Activated T-cell treated with anti-CD3 and anti-CD28 coated beads for 4 hours (primary cell): ENCODE measurements around the gene CBLN1.

Experiments
- DNase-seq: peaks from one replicate; pipeline ENCODE4 v3.0.0-alpha.2; 2020

Gene CBLN1

DNA sequence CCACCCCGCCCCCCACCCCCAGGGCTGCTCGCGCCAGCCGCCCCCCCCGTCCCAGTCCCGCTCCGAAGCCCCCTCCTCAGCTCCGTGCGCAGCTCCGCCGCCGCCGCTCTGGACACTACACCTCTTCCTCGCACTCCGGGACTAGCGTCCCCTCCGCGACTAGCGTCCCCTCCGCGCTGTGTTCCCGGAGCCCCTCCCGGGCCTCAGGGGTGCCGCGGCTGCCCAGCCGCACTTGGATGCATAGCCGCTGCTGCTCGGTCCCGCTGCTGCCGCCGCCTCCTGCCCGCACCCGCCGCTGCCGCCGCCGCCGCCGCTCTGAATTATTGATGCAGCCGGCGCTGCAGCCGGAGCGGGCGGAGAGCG is at the start of gene CBLN1:
CBLN1 (minus strand) TSS at position 359 of the 363 bp plus-strand sequence. CDS start 373 bp downstream, outside the sequence.
- no peak for DNase-seq

DNA sequence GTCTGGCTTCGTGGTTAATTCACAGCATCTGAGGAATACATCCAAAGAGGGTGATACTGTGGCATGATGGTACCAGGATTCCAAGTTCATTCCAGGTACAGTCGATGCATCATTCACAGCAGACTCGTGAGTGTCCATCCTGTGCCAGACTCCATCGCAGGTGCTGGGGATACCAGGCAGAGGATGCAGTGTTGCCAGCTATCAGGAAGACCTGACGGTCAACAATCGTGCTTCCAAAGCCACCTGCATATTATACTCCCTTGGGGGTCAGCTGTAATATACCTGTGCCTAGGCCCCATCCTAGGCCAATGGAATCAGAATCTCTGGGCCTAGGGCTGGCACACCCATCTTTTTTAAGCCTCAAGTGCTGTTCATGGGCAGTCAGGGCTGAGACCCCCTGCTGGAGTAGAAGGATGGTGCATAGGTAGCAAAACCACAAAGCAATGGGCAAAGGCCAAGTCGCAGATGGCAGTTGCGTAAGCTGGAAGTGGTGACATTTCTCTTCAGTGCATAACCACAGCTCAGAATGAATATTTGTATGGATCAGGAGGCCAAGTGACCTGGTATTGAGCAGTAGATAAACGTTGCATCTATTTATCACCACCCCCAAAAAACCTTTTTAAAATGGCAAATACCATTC is 49.0 kb upstream of the CBLN1 start:
- DNase-seq = no peak

DNA sequence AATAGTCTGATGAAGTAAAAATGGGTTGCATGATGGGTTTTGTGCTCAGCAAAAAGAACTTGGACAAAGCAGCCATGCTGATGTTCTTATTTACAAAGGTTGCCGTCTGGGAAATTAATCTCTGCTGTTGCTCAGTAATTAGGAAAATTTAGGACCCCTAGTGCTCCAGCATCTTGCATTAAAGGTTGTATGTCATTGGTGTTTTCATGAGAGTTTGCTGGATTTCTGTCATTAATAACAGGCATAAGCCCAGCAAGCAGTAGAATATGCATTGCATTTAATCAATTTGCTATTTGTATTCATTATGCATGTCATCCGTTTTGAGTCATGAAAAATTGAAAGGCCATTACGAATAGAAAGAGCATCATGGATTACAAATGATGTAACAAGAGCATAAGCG is 46.7 kb upstream of the CBLN1 start:
- DNase-seq = no peak

DNA sequence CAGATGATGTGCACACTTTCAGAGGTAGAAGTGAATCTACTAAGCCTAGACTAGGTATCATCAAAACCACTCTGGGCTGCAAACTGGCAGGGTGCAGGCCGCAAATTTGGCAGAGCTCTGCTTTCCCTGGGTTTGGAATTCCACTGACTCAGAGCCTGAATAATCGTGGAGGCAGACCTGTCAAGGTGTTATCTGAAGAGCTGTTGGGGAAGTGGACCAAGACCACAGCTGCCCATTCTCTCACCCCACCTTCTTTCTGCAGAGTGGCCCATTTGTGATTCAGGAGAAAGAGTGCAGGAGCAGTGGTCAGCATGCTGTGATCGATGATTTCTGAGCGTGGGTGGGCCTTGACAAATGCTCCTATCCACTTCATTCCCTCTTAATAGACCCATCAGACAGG is 45.8 kb upstream of the CBLN1 start:
- DNase-seq = no peak

DNA sequence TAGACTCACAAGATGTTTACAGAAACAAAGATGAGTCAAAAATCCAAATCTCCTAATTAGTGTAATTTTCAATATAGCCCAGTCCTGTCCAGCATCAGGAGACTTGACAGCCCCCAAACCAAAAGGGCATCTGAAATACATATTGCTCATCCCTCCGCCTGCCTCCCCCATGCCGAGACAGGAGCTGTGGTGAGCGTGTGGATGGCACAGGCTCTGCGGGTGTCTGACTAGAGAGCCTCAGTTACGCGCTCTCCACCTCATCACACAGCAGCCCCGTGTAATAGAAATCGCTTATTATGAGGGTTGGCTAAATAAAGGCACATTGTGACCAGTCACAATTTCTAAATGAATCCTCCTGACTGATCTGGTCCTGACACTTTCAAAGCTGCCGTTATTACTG is 43.1 kb upstream of the CBLN1 start:
- DNase-seq = no peak

DNA sequence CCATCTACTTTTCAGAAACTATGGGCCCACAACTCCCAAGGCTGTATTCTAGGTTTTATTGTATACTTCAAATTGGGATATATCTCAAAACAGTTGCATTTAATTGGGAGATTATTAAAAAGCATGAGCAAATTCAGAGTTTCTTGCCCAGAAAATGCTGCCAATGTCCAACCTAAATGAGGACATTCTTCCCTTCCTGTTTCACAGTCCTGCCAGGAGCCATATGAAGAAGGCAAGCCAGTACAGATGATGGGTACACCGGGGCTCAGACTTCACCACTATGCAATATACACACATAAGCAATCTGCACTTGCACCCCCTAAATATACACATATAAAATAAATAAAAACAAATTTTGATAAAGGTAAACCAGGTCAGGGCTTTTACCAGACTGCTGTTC is 34.0 kb upstream of the CBLN1 start:
- no peak for DNase-seq

DNA sequence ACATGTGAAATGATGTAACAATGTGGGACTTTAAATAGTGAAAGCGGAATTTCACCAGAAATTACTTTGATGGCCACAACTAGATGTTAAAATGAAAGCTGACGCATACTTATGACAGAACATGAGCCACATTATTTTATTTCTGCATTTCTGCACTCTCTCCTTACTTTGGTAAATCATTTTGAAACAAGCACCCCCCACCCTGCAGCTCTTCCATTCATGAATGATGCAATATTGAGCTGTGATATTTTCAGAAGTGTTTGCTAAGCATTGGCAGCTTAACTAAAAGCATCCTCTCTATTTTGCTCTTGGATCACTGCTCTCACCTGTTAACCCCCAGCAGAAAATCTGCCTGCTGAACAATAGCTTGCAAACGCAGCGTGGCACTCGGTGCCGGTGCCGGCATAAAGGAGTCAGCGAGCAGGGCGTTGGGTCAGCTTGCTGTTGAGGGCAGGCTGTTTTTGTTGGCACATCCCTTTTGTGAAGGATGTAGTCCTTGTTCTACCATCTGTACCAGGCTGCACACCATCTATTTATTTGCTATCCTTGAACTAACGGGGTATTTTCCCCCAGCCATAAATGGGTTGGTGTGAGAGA is 30.8 kb upstream of the CBLN1 start:
- DNase-seq = no peak

DNA sequence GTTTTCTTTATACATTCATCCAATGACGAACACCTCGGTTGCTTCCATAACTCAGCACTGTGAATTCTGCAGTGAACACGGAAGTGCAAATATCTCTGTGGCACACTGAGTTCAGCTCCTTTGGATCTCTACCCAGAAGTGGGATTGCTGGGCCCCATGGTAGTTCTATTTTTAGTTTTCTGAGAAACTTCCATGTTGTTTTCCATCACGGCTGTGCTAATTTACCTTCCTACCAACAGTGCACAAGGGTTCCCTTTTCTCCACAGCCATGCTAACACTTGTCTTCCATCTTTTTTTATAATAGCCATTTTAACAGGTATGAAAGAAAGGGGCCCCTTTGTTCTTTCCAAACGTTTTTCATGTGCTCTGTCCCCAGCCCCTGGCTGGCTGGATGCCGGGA is 30.2 kb upstream of the CBLN1 start:
- DNase-seq = no peak

DNA sequence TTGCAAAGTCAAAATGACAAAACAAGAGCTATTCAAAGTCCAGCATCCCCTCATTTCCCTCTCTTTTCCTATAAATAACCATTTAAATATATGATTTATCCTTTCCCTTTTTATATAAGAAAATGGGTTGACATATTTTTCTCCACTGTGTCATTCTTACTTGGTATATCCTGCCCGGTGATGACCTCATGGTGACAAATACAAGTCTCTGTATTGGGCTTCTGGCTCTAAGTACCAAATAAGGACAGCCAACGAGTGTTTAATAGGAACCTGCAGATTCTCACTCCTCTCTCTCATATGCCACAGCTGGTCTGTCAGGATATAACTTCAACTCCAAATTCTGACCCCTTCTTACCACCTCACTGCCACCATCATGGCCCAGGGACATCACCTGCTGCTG is 25.5 kb upstream of the CBLN1 start:
- no peak for DNase-seq

DNA sequence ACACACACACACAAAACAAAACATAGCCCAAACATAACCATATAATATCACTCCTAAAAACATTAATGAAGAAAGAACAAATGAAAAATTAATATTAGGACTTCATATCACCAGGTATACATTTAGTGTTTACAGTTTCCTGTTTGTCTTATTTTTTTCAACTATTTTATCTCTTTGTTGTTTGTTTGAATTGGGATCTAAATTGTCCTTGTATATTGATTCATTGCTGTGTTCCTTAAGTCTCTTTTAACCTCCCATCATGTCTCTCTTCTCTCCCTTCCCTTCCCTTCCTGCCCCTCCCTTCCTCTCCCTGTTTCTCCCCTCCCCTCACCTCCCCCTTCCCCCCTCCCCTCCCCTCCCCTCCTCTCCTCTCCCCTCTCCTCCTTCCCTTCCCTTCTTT is 23.8 kb upstream of the CBLN1 start:
- no peak for DNase-seq

DNA sequence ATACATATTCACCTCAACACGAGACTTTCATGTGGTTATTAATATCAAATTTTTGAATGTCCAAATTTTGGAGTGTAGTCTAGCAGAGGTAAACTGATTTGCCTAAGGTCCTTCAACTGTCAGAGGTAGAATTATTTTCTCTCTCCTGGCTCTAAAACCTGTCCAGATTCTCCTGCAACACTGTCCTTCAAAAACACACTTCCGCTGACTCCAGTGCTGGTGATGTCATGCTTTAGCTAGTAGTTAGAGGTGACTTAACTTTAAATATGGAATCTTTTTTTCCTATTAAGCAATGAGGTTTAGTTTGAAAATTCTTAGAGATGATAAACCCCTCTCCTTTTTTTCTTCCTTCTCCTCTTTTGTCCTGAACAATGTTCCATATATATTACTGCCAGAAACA is 10.8 kb upstream of the CBLN1 start:
- DNase-seq = no peak

DNA sequence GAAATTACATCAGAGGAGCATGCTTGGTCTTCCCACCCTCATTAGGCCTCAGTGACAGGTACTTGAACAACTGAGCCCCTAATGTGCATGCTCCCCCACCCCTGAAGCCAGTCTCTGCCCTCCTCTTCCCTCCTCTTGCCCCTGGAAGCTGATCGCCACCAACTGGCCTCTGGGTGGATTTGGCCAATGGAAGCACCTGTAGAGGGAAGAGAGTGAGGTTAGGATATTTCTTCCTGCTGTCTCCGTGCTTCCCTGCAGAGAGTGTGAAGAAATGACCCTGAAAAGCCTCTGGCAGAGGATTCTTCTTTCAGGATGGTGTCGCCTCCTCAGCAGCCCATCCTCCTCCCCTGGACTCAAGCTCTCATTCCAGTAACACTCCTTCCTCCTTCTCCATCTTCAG is 5.9 kb upstream of the CBLN1 start:
- DNase-seq = no peak

DNA sequence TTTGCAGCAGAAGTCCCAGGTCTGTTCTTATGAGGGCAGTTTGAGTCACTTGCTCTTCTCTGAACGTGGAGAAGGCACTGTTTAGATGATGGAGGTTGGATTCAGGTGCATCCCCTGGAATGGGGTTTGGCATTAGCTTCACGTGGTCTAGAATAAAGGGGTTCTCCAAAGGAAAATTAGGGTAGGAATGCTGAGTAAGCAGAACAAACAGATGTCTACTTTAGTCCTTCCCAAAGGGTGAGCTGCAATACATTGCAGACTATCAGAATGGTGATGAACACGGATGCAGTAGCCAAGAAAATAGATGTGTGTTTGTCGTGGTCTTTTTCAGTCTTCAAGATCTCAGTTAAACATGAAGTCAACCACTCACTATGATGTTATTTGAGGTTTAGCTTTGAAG is 3.3 kb upstream of the CBLN1 start:
- no peak for DNase-seq

DNA sequence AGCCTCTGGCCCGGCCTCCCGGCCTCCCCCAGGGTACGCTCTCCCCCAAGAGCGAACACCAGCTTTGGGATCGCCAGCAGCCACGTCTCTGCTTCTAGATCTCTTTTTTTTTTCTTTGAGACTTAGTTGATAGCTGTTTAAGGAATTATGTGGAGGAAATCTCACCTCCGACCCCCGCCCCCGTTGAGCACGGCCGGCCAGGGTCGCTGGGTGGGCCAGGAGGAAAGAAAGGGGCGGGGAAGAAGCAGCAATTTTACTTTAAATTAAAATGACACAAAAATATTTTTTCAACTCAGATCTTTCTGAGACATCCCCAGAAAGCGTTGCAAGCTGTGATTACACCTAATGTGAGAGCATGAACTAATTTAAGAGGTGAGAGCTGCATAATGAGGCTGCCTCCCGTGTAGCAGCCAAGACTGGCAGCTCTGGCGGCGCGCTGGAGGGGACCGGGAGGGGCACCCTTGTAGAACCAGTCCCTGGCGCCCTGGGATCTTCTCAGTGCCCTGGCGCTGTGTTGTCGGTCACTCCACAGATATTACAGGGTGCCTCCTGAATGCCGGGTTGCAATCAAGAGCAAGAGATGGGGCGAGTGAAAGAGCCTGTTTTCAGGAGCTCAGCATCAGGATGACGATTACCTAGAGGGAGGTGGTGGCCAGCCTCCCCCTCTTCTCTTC is 1.9 kb upstream of the CBLN1 start:
- DNase-seq = no peak

DNA sequence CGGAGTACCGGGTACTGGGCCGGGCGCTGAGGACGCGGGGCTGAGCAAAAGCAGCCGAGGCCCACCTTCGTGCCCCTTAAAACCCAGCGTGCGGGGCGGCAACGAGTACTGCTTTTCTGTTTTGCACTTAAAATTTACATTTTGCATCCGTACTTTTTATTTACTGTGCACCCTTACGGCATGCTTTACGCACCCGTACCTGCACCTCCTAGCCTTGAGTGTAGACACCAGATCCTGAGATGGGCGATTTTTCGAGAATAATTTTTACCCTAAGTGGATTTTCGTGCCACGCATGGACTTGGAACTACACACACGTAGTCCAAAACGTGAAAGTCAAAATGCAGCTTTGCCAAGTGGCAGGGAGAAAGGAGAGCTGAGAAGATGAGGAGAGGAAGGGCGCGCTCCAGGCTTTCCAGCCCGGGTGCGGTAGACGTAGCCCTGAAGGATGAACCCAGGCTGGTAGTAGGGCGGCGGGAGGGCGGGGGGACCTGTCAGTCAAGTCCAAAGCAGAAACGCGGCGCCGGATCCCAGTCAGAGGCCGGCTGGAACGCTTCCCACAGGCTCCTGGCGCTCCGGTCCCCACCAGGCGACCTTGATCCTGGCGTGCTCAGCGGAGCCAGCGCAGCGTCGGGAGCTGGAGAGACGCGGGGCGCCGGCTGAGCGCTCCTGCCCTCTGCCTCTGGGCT is 1.2 kb upstream of the CBLN1 start:
- DNase-seq = no peak

DNA sequence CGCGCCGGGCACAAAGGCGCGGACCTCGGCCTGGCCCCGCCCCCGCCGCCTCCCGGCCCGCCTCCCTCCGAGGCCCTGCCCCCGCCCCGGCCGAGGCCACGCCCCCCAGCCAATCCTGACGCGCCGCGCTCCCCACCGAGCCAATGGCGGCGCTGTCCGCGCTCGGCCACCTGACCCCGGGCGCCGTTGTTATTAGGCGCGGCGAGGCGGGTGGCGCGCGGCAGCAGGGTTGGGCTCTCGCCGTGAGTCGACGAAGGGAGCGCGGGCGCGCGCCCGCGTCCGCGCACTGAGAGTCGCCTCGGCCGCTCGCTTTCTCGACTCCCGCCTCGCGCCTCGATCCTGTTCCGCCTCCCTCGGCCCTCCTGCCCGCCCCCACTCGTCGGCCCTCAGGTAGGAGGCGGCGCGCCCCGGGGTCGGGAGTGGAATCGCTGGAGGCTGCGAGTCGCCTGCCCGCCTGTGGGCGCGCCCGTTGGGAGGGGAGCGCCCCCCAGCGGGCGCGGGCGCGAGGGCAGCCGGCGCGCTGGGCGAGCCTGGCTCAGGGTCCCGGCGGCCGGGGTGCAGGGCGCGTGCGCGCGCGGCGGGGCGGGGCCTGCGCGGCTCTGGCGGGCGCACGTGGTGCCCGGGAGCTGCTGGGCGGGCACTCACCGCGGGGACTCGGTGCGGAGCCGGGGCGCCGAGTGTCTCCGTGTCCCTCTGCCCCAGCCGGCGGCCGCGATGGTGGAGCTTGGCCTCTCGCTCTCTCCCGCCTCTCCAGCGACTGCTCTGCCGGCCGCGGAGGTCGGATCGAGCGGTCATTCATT is 405 bp upstream of the CBLN1 start:
- DNase-seq = peak; percentile 4

DNA sequence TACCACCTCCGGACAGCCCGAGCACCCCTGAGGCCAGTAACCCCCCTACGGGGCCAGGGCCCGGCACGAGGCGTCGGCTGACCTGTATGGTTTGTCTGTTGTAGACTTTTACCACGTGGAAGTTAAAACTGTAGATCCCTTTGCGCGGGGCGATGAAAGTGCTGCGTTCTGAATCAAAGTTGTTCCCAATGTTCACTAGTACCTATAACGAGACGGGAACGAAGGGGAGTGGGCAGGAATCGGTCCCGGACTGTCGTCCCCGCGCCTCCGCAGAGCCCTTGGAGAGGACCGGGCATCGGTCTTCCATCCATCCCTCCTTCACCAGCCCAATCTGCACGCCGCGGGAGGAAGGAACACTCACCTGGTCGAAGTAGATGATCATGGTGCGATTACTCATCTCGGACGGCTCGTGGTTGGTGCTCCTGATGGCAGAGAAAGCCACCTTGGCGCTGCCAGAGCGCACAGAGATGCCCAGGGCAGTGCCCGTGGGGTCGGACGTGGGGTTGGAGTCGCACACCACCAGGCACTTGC is 732 bp downstream of the CBLN1 start:
- DNase-seq = no peak

DNA sequence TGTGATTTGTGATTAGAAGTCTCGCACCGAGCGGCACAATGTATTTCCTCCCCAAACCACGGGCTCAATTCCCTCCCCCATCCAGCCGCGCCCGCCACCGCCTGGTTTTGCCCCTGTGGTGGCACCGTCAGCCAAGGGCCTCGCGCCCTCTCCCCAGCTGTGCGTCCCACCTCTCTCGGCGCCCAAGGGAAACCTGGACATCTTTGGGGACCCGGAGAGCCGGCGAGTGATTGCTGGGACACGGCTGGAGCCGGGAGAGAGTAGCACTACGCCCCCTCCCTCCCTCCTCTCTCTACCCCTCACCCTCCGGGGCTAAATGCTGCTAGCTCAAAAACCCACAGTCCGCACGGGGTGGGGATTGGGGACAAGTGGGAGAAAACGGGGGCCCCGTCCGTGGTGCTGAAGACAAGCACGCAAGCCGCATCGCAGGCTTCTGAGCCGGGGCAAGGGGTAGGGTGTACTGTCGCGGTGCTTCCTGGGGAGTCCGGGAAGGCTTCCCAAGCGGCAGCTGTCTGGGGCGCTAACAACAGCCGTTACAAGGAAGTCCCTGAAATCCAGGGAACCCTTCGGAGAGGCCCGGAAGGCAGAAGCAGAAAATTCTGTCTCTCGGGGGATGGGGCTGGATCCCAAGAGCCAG is 1.4 kb downstream of the CBLN1 start:
- no peak for DNase-seq

DNA sequence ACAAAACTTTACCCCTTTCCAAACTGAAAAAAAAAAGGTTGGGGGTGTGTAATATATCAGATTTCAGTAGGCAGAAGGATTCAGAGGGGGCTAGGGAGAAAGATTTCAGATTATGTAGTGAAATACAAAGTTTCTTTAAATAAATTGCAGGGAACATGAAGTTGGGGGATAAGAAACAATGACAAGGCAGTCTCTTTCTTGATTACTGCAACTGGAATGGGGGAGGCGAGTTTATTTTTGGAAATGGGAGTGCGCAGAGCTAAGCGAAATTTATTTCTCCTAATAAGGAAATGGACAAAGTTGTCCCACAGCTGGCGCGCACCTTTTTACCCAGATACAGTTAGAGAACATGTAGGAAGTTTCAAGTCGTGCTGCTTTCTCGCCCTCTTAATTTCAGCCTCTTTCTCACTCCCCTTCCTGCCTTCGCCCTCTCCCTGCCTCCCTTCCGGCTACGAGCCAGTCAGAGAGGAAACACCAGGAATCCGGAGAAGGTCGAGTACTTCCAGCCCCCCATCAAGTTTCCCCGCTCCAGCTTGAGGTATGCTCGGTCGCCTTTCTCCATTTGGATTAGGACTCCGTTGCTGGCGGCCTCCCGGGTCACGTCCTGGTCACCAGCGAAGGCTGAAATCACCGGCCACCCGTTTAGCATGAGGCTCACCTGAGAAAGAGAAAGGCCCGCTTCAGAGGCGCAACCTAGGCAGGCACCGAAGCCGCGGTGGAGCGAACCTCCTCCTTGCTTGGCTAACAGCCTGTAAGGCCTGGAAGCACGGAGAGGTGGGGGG is 2.5 kb downstream of the CBLN1 start:
- DNase-seq = no peak

DNA sequence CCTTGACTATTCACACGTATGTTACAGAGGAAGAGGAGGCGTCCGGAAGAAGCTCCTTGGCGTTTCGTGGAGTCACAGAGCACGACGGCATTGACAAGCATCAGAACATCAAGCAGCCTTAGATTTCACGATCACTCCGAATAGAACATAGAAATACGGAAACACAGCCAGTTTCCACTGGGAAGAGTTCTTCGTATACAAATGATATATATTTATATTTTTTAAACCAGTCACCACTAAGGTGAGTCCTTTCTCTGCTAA is 3.1 kb downstream of the CBLN1 start:
- DNase-seq = no peak

DNA sequence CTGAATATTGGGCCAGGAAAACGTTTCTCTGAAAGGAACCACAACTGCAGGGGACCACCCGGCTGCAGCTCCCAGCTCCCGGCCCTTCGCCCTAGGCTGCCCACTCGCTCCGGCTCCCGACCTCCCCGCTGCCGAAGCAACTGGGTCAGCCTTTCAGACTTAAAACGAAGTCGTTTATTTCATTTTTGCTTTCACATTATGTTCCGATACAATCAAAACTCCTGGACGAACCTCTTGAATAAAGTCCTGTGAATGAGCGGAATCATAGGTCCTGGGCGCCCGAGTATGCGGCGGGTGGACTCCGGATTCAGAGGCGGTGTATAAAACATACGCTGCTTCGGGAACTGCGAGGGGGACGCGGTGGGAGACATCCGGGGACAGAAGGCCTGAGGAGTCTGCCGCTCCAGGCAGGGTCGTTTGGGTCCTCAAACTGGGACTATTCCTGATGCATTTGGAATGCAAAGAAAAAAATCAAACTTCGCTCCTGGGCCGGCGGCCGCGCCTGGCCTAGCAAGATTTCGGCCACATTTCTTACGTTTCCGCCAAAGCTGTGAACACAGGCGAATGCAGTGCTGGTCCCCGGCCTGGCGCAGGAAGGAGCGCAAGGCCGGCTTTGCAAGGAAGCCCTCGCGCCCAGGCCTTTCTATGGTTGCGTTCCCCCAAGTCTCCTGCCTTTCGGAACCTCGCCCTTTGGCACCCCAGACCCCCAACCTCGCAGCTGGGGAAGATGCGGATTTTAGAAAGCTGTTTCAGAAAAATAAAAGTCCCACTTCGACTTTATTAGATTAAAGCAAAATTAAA is 3.7 kb downstream of the CBLN1 start:
- DNase-seq = no peak
